Endothelial cell of umbilical vein (primary cell): ENCODE results near the gene PIGT. TPM values are rescaled to one million over a fixed set of nuclear protein-coding genes. Genes with fewer than 3 reads are reported as not detected.

Experiments used
- BruUV-seq: library from RNA; stranded (reverse); fragments of 400-500 nt; replicated peaks from 2 replicates; lab custom pipeline; 2021; lab: Mats Ljungman, UMichigan
- CTCF ChIA-PET: fragments of 300-600, 350-600 bp; sonication (Branson Sonifier 250); formaldehyde crosslinking; loops from one replicate; lab custom pipeline; 2021; ENCODE audit warnings: antibody characterized with exemption, inconsistent platforms; lab: Charles Lee
- POLR2A ChIA-PET: fragments of 300-600, 350-600 bp; sonication (Branson Sonifier 250); formaldehyde crosslinking; loops from one replicate; lab custom pipeline; 2021; ENCODE audit warnings: antibody characterized with exemption, inconsistent platforms; lab: Charles Lee
- DNase-seq: peaks from one replicate; pipeline ENCODE4 v3.0.0-alpha.2; 2011; ENCODE audit warnings: low read depth, low spot score
- FAIRE-seq: peaks from 2 replicates; lab custom pipeline; 2011; peaks lifted over from hg19 to GRCh38; lab: Jason Lieb, UNC
- H2AFZ ChIP-seq: 2 replicates; pipeline ENCODE4 v1.6.0; 2012; ENCODE audit warnings: low read depth, low read length, control low read depth, inconsistent platforms
- H3K27ac ChIP-seq: 2 replicates; pipeline ENCODE4 v1.5.1; 2011; ENCODE audit warnings: low read depth, mild to moderate bottlenecking, control low read depth, low read length, moderate library complexity; ENCODE audit not compliant: insufficient read depth
- H3K27me3 ChIP-seq, 2 experiments: 2 replicates each; pipeline versions ENCODE4 v1.6.0 to v1.6.1; 2011; ENCODE audit warnings: low read length in 2 of 2, mixed read lengths in 1 of 2; ENCODE audit not compliant: control insufficient read depth in 2 of 2, insufficient read depth in 2 of 2
- H3K36me3 ChIP-seq, 2 experiments: 2 replicates in 1 of 2; 3 replicates in 1 of 2; pipeline ENCODE4 v1.5.1; 2011; ENCODE audit warnings: low read length in 2 of 2, mild to moderate bottlenecking in 1 of 2, moderate library complexity in 1 of 2; ENCODE audit not compliant: control insufficient read depth in 2 of 2, insufficient read depth in 2 of 2; ENCODE audit errors: extremely low read depth in 1 of 2
- H3K4me1 ChIP-seq: 3 replicates; pipeline ENCODE4 v1.5.1; 2011; ENCODE audit warnings: mild to moderate bottlenecking, low read length; ENCODE audit not compliant: control insufficient read depth, insufficient read depth; ENCODE audit errors: extremely low read depth
- H3K4me2 ChIP-seq: 2 replicates; pipeline ENCODE4 v1.6.1; 2011; ENCODE audit warnings: low read length, control low read depth, mixed read lengths; ENCODE audit not compliant: insufficient read depth
- H3K4me3 ChIP-seq, 3 experiments: fragments of 200-600 bp in 1 of 3; sonication (generic), shearing (Covaris generic) in 1 of 3; replicated peaks in 1 of 3; 2 replicates each; pipeline ENCODE4 v1.5.1; 2011 to 2016; ENCODE audit warnings: control low read depth in 3 of 3, low read length in 3 of 3, mild to moderate bottlenecking in 2 of 3, inconsistent platforms in 1 of 3, low read depth in 1 of 3, moderate library complexity in 1 of 3; ENCODE audit not compliant: insufficient read depth in 1 of 3
- H3K79me2 ChIP-seq: 2 replicates; pipeline ENCODE4 v1.6.0; 2012; ENCODE audit warnings: low read length, inconsistent platforms; ENCODE audit not compliant: control insufficient read depth, insufficient read depth
- H3K9ac ChIP-seq: replicated peaks from 2 replicates; pipeline ENCODE3; 2011; ENCODE audit warnings: low read length, control low read depth; ENCODE audit not compliant: insufficient read depth; ENCODE audit errors: extremely low read depth
- H3K9me1 ChIP-seq: replicated peaks from 3 replicates; pipeline ENCODE4 v1.6.0; 2011; ENCODE audit warnings: mild to moderate bottlenecking, low read length; ENCODE audit not compliant: control insufficient read depth, insufficient read depth; ENCODE audit errors: extremely low read depth
- H3K9me3 ChIP-seq: replicated peaks from 2 replicates; pipeline ENCODE4 v1.5.1; 2012; ENCODE audit warnings: low read length, inconsistent platforms; ENCODE audit not compliant: control insufficient read depth, insufficient read depth
- H4K20me1 ChIP-seq: replicated peaks from 2 replicates; pipeline ENCODE3; 2011; ENCODE audit warnings: mild to moderate bottlenecking, low read length; ENCODE audit not compliant: control insufficient read depth, insufficient read depth; ENCODE audit errors: extremely low read depth
- CTCF ChIP-seq, 2 donors: IDR thresholded peaks; 1 replicate in 1 of 2; 2 replicates in 1 of 2; pipeline ENCODE4 v1.5.1; 2011; ENCODE audit warnings: low read length in 2 of 2, mild to moderate bottlenecking in 2 of 2, moderate library complexity in 2 of 2, control low read depth in 1 of 2, inconsistent platforms in 1 of 2, low read depth in 1 of 2; ENCODE audit not compliant: insufficient read depth in 1 of 2; ENCODE audit errors: extremely low read depth in 1 of 2
- EZH2 ChIP-seq: IDR thresholded peaks from 2 replicates; pipeline ENCODE4 v1.6.1; 2012; ENCODE audit warnings: borderline replicate concordance, low read depth, mild to moderate bottlenecking, moderate library complexity, low read length, inconsistent platforms; ENCODE audit not compliant: severe bottlenecking
- FOS ChIP-seq: IDR thresholded peaks from 2 replicates; pipeline ENCODE4 v1.6.1; 2011; ENCODE audit warnings: mild to moderate bottlenecking, low read length, moderate library complexity, borderline replicate concordance; ENCODE audit not compliant: insufficient read depth
- GATA2 ChIP-seq: IDR thresholded peaks from 2 replicates; pipeline ENCODE4 v1.7.0; 2011; ENCODE audit warnings: low read depth, mild to moderate bottlenecking, moderate library complexity, mixed read lengths, low read length; ENCODE audit not compliant: insufficient read length, insufficient read depth
- JUN ChIP-seq: IDR thresholded peaks from 2 replicates; pipeline ENCODE4 v1.6.1; 2011; ENCODE audit warnings: borderline replicate concordance, low read depth; ENCODE audit not compliant: insufficient read length, insufficient read depth
- MAX ChIP-seq: IDR thresholded peaks from 2 replicates; pipeline ENCODE4 v1.6.1; 2011; ENCODE audit not compliant: insufficient read depth, insufficient read length
- MYC ChIP-seq: IDR thresholded peaks from one replicate; pipeline ENCODE4 v1.6.1; 2011; ENCODE audit warnings: mild to moderate bottlenecking, low read depth, low read length
- POLR2A ChIP-seq: IDR thresholded peaks from 2 replicates; pipeline ENCODE4 v1.6.1; 2012; ENCODE audit warnings: low read depth, mild to moderate bottlenecking, control low read depth, low read length
- POLR2AphosphoS5 ChIP-seq: IDR thresholded peaks from 2 replicates; pipeline ENCODE4 v1.6.1; 2012; ENCODE audit warnings: low read depth, mild to moderate bottlenecking, control low read depth, low read length, moderate library complexity; ENCODE audit not compliant: insufficient read depth
- dilution Hi-C: fragments of 300-500 bp; cut with MboI; formaldehyde crosslinking; loops from one replicate; pipeline ENCODE4 v1.15.0; 2019; ENCODE audit warnings: low sequenced_read_pairs; ENCODE audit not compliant: extremely low pct_ligation_motif_present
- intact Hi-C: fragments of 100-400 bp; cut with micrococcal nuclease; formaldehyde crosslinking; loops from one replicate; pipeline ENCODE4 v1.10.0; 2022
- polyA plus RNA-seq, 4 experiments: library from polyadenylated mRNA; depleted of rRNA in 3 of 4; stranded (reverse) in 3 of 4; unstranded in 1 of 4; fragments of >200 nt; gene quantifications; 2 replicates each; pipeline versions ENCODE4 v1.2.1 to v1.2.3, GENCODE V29; 2011 to 2012; ENCODE audit warnings: missing spikeins in 1 of 4
- total RNA-seq: library from RNA; stranded (reverse); gene quantifications from 2 replicates; pipeline ENCODE4 v1.2.3, GENCODE V29; 2021

The PIGT gene
- total and polyA plus RNA-seq, 2 donors (not counting 3 experiments of a cell fraction or from before 2014, with no cell fraction given), result 96.8 to 143 TPM

DNA sequence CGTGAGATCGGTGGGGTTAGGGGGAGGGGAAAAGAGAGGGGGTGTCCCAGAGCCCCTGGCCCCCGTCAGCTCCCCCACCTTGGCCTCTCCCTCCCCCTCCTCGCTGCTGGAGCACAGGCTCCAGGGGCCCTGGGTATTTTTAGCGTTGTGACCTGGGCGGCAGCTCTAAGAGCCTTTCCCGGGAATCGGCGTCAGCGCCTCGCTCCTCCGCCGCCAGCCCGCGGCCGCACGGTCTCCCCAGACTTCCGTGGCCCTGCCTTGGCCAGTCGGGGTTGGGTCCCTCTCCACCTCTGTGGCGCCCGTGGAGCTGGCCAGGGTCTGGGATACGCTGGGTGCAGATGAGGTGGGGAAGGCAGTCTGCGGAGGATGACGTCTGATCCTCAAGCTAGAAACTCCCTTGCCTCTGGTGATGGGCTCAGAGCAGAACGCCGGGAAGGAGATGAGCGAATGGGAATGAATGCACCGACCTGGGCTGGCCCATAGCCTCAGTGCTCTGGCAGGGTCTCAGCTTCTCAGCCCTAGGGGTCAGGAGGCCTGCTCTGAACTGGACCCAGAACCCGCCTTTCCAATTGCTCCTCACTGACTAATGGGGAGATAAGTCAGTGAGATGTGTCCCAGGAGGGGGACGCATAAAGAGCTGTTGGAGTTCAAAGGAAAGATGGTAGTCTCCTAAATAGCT is 8.7 kb upstream of the PIGT start:
- BruUV-seq, result no TSS peak
- intact Hi-C loops, result no loop called here
- Histone ChIP-seq H3K27ac (no peak overlapping the region), H3K27me3 (peaks cover 6% of the 10 kb centered on the region in 2 experiments), H3K4me1 (peaks cover 3% of the 10 kb centered on the region), H3K79me2 (no peaks in the 10 kb centered on the region), H3K9me1 (no peaks in the 10 kb centered on the region), H4K20me1 (no peaks in the 10 kb centered on the region), H3K4me3 (peak overlapping the region; percentile 7 to 85 (median 36)), H3K9ac (peak overlapping the region; percentile 39), H3K9me3 (no peaks in the 10 kb centered on the region), H3K4me2 (peak overlapping the region; percentile 74), H2AFZ (peak overlapping the region; percentile 83), H3K36me3 (peaks cover 0 to 3% of the 10 kb centered on the region in 2 experiments)
- ChIA-PET CTCF (interaction anchor here (0.8 to 3.6 kb wide), 12 partner anchors 8 to 96 kb away, joined by 3 to 32 read pairs (median 4); partner anchors contain the start of genes PIGT and SYS1), POLR2A (interaction anchor here (0.6 to 1.5 kb wide), 3 partner anchors 9 to 45 kb away, joined by 3 to 5 read pairs (median 3); partner anchors contain the start of gene PIGT)
- FAIRE-seq (peak; percentile 50), DNase-seq (peak; percentile 24)
- dilution Hi-C loops, result no loop called here
- TF ChIP-seq EZH2 (no peak), POLR2A (no peak), FOS (no peak), GATA2 (no peak), POLR2AphosphoS5 (no peak), JUN (no peak), MAX (no peak), MYC (no peak), CTCF (IDR thresholded peaks at IDR 0.05; ENCODE audit: extremely low read depth in 1 of 2, insufficient read depth in 1 of 2, low read depth in 1 of 2, low read length in 2 of 2) (no peak)
